B cell (primary cell): ENCODE data around the gene UBAC2.

Source experiments
- EZH2 ChIP-seq: IDR thresholded peaks from 2 replicates; pipeline ENCODE4 v1.6.1; 2012; ENCODE audit warnings: borderline replicate concordance, low read depth, mild to moderate bottlenecking, moderate library complexity, low read length; ENCODE audit not compliant: insufficient read depth, poor library complexity, severe bottlenecking
- TF ChIP-seq, protein P1 (sequence below): fragments of 200-600 bp; IDR thresholded peaks from one replicate; pipeline ENCODE4 v1.8.0; 2022; ENCODE audit warnings: antibody characterized with exemption, mild to moderate bottlenecking

DNA sequence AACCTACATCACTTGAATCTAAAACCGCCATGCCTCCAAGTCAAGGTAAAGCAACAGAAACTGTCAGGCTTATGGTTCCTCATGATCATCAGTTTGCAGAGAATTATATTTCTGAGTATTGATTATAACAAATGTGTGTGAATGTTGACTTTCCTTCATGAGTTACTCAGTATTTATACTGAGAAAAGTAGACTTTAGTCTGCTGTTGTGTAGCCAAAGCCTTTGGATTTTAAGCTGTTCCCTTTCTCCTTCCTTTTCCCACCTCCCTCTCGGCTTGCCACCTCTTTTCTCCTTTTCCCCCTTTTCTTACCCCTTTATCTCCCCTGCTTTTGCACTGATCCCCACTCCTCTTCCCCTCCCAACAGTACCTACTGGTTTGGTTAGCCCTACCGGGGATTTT, 78.2 kb downstream of the UBAC2 start:
- TF ChIP-seq, protein P1, sequence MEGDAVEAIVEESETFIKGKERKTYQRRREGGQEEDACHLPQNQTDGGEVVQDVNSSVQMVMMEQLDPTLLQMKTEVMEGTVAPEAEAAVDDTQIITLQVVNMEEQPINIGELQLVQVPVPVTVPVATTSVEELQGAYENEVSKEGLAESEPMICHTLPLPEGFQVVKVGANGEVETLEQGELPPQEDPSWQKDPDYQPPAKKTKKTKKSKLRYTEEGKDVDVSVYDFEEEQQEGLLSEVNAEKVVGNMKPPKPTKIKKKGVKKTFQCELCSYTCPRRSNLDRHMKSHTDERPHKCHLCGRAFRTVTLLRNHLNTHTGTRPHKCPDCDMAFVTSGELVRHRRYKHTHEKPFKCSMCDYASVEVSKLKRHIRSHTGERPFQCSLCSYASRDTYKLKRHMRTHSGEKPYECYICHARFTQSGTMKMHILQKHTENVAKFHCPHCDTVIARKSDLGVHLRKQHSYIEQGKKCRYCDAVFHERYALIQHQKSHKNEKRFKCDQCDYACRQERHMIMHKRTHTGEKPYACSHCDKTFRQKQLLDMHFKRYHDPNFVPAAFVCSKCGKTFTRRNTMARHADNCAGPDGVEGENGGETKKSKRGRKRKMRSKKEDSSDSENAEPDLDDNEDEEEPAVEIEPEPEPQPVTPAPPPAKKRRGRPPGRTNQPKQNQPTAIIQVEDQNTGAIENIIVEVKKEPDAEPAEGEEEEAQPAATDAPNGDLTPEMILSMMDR = no peak
- TF ChIP-seq EZH2 = no peak
